Body of pancreas (tissue), 4 donors: ENCODE results near the gene HCRT. TPM values are rescaled to one million over a fixed set of nuclear protein-coding genes. Genes with fewer than 3 reads are reported as not detected.
"Not testable (repeated sequence)": the region's sequence is repeated elsewhere in the genome, so short reads cannot be mapped to it uniquely, and the experiment has no call there.

Source experiments
- ATAC-seq: fragments of 150-250 bp; one replicate; pipeline ENCODE4 v1.9.1; 2016
- DNase-seq, 4 donors: peaks; one replicate each; pipeline ENCODE4 v3.0.0-alpha.2; 2019
- H3K27ac ChIP-seq, 4 donors: fragments of 200-600 bp; sonication (generic); 1 replicate in 3 of 4; 2 replicates in 1 of 4; pipeline versions ENCODE4 v1.5.1 to v1.6.1; 2016 to 2019; ENCODE audit warnings: mild to moderate bottlenecking in 1 of 4, mixed read lengths in 1 of 4, moderate library complexity in 1 of 4
- H3K27me3 ChIP-seq, 2 donors: fragments of 200-600 bp; sonication (generic); one replicate each; pipeline ENCODE4 v1.6.0; 2016; ENCODE audit warnings: mild to moderate bottlenecking in 1 of 2
- H3K36me3 ChIP-seq, 2 donors: fragments of 200-600 bp; sonication (generic); replicated peaks in 1 of 2; 2 replicates each; pipeline ENCODE4 v1.5.1; 2016; ENCODE audit warnings: low read depth in 2 of 2; ENCODE audit not compliant: insufficient read depth in 1 of 2
- H3K4me1 ChIP-seq: fragments of 200-600 bp; sonication (generic); one replicate; pipeline ENCODE4 v1.6.0; 2016
- H3K4me3 ChIP-seq, 2 donors: fragments of 200-600 bp; sonication (generic); 1 replicate in 1 of 2; 2 replicates in 1 of 2; pipeline ENCODE4 v1.5.1; 2016 to 2019
- H3K9me3 ChIP-seq, 3 donors: fragments of 200-600 bp; sonication (generic); 1 replicate in 2 of 3; 2 replicates in 1 of 3; pipeline ENCODE4 v1.5.1; 2016
- CTCF ChIP-seq, 7 experiments: fragments of 450-650 bp in 4 of 7; fragments of 200-600 bp in 3 of 7; sonication (generic) in 3 of 7; IDR thresholded peaks; one replicate each; pipeline ENCODE4 v1.5.1; 2016 to 2019; ENCODE audit warnings: antibody characterized with exemption in 7 of 7
- POLR2A ChIP-seq, 3 donors: fragments of 450-650 bp; IDR thresholded peaks; one replicate each; pipeline ENCODE4 v1.6.1; 2016; ENCODE audit warnings: antibody characterized with exemption in 3 of 3, mild to moderate bottlenecking in 2 of 3
- WGBS, 2 donors: methylation state at CpG; one replicate each; pipeline ENCODE4 v1.1.5; 2017; 5-methylcytosine and 5-hydroxymethylcytosine counted together
- intact Hi-C: fragments of 100-400 bp; cut with DNase I; formaldehyde crosslinking; loops from one replicate; pipeline ENCODE4 v1.15.1; 2023
- total RNA-seq, 2 donors: library from RNA; depleted of rRNA; stranded (reverse); fragments of >200 nt; gene quantifications; one replicate each; pipeline ENCODE4 v1.1.0, GENCODE V29; 2016

Gene HCRT
- total RNA-seq, 2 donors from 2014 or later, result not detected

DNA sequence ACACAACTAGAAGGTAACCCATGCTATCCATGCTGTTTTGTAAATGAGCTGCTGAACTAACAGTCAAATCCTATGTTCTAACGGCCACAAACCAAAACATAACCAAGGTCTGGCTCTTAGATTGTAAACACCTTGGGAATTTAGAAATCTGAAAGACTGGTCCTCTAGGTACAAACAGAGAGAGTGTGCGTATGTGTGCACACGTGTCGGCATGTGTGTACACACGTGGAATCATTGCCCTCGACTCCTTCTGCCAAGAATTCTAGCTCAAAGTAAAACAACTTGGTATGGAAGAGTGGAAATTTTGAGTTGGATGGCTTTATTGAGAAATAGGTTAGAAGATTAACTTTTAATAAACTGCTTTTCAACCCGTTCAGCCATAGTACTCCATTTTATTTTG, 27.1 kb upstream of the HCRT start:
- peak overlapping the region; percentile 46 to 78 (median 68) for H3K27ac ChIP-seq
- DNase-seq (peak; percentile 39 to 76 (median 70)), ATAC-seq (peak; percentile 70)
- intact Hi-C loops, result no loop called here
- TF ChIP-seq CTCF (IDR thresholded peaks at IDR 0.05), result no peak
- TF ChIP-seq POLR2A (IDR thresholded peaks at IDR 0.05), result no peak
- WGBS, 2 donors, result 43 to 44% methylated on average over 7 of the region's 7 CpGs
- H3K27me3 ChIP-seq, result no peaks in the 10 kb centered on the region
- peaks cover 28% of the 10 kb centered on the region for H3K4me1 ChIP-seq
- H3K4me3 ChIP-seq, result no peak overlapping the region
- H3K9me3 ChIP-seq, result no peaks in the 10 kb centered on the region
- H3K36me3 ChIP-seq, result peaks cover 7 to 12% of the 10 kb centered on the region in 2 donors

DNA sequence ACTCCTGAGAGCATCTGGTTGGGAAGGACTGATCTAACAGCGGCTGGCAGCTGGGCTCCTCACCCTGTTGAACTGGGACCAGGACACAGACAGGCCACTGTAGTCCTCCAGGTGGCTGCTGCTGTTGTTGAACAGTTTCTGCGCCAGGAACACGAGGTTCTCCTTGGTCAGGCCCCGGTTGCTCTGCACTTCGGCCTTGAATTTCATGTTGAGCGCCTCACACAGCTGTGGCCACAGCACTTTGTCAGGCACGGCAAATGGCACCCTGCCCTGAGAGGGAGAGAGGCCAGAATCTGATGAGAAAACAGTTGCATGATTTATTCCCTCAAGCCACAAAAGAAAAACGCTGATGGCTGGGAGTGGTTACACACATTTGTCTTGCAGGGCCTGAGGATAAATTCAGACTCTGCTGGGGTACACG, 26.7 kb upstream of the HCRT start:
- H3K4me3 ChIP-seq, H3K36me3 ChIP-seq, H3K9me3 ChIP-seq, intact Hi-C loops, H3K27me3 ChIP-seq: not testable (repeated sequence)
- peaks cover 28% of the 10 kb centered on the region for H3K4me1 ChIP-seq
- TF ChIP-seq CTCF (IDR thresholded peaks at IDR 0.05) (peak in 2 of 7 experiments; percentile 24 to 26), POLR2A (IDR thresholded peaks at IDR 0.05) (peak in 1 of 3 donors; percentile 35)
- 24 to 37% methylated on average over 3 to 8 of the region's 9 CpGs for WGBS, 2 donors
- H3K27ac ChIP-seq, result peak overlapping the region; percentile 46 to 78 (median 68)
- DNase-seq, result peak; percentile 85 to 92 (median 90)
- peak; percentile 97 for ATAC-seq

DNA sequence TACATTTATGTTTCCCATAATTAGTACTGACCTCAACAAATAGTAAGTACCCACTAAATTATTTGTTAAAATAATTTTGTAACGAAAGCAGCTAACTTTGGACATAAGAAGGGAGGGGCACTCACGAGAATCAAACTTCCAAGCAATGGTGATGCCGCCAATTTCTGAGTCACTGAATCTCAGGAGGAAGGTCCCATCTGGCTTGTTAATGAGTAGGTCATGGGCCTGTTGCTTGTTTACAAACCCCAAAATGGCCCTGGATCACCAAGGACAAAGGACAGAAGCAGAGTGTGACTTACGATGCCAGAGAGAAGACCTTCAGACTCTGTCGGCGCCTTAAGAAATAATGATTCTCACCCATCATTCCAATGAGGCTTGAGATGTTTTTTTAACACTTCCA, 24.8 kb upstream of the HCRT start:
- H3K27ac ChIP-seq, result peak overlapping the region in 2 of 4 donors; percentile 44 to 78
- WGBS, 2 donors, result 91 to 92% methylated on average over 6 of the region's 6 CpGs
- no peak for ATAC-seq
- DNase-seq, result no peak
- H3K4me1 ChIP-seq, result peaks cover 28% of the 10 kb centered on the region
- H3K36me3 ChIP-seq, result peaks cover 6 to 7% of the 10 kb centered on the region in 2 donors
- TF ChIP-seq CTCF (IDR thresholded peaks at IDR 0.05), result no peak
- no peak for TF ChIP-seq POLR2A (IDR thresholded peaks at IDR 0.05)
- H3K27me3 ChIP-seq, result no peaks in the 10 kb centered on the region
- no peaks in the 10 kb centered on the region for H3K9me3 ChIP-seq
- H3K4me3 ChIP-seq, result no peak overlapping the region
- intact Hi-C loops, result no loop called here

DNA sequence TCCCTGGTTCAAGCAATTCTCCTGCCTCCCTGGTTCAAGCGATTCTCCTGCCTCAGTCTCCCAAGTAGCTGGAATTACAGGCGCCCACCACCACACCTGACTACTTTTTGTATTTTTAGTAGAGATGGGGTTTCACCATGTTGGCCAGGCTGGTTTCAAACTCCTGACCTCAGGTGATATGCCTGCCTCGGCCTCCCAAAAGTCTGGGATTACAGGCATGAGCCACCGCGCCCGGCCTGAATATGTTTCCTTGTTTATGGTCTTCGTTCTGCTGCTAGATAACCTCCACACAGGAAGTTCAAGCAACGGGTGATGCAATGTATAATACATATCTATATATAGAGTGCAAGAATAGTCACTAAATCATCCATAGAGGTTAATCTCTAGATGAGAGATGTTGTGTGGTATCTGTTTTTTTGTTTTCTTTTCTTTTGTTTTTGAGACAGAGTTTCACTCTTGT, 20.9 kb upstream of the HCRT start:
- not testable (repeated sequence) for ATAC-seq

DNA sequence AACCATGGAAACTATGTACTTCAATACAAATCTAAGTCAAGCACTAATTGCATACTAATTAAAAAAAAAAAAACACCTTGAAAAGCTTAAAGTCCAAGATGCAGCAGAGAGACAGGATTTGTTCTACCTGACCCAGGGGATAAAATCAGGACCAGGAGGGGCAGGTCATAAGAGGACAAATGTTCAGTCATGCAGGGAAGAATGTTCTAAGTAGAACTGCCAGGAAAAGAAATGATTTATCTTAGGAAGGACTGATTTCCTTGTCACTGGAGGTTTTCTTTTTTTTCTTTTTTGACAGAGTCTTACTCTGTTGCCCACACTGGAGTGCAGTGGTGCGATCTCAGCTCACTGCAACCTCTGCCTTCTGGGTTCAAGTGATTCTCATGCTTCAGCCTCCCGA, 18.1 kb upstream of the HCRT start:
- no peak overlapping the region for H3K4me3 ChIP-seq
- H3K9me3 ChIP-seq, result no peaks in the 10 kb centered on the region
- H3K4me1 ChIP-seq, result peaks cover 20% of the 10 kb centered on the region
- 97 to 100% methylated on average over 2 of the region's 2 CpGs for WGBS, 2 donors
- TF ChIP-seq POLR2A (IDR thresholded peaks at IDR 0.05) (no peak), CTCF (IDR thresholded peaks at IDR 0.05) (no peak)
- intact Hi-C loops, result no loop called here
- H3K27ac ChIP-seq, result no peak overlapping the region
- ATAC-seq, result no peak
- no peak for DNase-seq
- H3K27me3 ChIP-seq, result no peaks in the 10 kb centered on the region
- peaks cover 0 to 4% of the 10 kb centered on the region in 2 donors for H3K36me3 ChIP-seq

More for the DNA sequence above, 20.9 kb upstream of the HCRT start:
- intact Hi-C loops, H3K4me3 ChIP-seq, H3K36me3 ChIP-seq, H3K9me3 ChIP-seq, DNase-seq, H3K27me3 ChIP-seq, H3K27ac ChIP-seq: not testable (repeated sequence)
- 74 to 94% methylated on average over 8 of the region's 8 CpGs for WGBS, 2 donors
- H3K4me1 ChIP-seq, result peaks cover 18% of the 10 kb centered on the region
